HG02642 (cell line): ENCODE measurements around the gene PRM3.

ENCODE experiments used
- ATAC-seq: cut with Tn5 transposase; IDR thresholded peaks from one replicate; pipeline ENCODE4 v1.9.1; 2021; ENCODE audit warnings: mild to moderate bottlenecking; ENCODE audit not compliant: unreplicated experiment, poor library complexity

Gene PRM3, protein sequence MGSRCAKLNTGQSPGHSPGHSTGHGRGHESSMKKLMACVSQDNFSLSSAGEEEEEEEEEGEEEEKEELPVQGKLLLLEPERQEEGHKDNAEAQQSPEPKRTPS

DNA sequence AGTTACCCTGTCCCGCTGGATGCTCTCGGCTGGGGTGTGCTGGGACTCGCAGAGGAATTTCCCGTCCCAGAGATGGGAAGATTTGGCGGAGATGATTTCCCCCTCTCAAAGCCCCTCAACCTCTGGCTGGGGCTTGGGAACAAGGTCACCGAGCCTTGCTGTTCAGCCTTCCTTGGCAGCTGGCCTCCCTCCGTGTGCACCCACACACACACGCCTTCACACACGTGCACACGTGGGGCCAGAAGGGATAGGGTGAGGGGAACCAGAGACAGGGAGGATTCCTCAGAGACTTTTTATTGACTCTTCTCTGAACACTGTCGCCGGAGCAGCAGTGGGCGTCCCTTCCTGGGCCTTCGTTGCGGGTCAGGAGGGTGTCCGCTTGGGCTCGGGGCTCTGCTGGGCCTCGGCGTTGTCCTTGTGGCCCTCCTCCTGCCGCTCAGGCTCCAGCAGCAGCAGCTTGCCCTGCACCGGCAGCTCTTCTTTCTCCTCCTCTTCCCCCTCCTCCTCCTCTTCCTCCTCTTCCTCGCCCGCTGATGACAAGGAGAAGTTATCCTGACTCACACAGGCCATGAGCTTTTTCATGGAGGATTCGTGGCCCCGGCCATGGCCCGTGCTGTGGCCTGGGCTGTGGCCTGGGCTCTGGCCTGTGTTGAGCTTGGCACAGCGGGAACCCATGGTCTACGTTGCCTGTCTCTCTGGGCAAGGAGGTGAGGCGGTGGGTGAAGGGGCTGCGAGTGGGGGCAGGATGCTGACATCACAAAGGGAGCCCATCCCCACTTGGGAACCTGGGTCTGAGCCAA is at the start of gene PRM3:
PRM3 (minus strand) TSS at position 709 of the 800 bp plus-strand sequence; CDS start at position 675, 34 bp downstream.
- ATAC-seq = no peak

DNA sequence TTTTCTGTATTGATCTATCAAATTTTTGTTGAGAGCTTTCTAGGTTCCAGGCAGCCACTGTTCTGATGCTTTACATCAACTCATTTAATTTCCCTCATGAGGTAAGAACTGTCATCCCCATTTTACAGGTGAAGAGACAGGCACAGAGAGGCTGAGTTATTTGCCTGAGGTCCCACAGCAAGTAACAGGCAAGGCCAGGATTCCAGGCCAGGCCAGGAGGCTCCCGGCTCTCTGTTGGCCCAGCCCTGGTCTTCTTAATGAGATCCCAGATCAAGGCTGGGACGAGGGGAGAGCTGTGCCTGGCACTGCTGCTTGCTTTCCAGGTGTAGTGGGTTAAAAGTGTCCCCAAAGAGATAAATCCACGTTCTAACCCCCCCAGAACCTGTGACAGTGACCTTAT is 49.4 kb upstream of the PRM3 start:
- no peak for ATAC-seq

DNA sequence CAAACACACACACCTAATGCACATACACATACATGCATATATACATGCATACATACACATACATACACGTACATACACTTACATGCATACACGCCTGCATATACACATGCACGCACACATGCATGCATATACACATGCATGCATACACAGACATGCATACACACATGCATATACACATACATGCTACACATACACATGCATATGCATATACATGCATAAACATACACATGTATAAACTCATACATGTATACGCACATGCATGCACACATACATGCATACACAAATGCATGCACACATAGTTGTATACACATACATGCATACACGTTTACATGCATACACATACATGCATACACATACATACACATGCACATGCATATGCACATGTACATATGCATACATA is 48.2 kb upstream of the PRM3 start:
- no peak for ATAC-seq

DNA sequence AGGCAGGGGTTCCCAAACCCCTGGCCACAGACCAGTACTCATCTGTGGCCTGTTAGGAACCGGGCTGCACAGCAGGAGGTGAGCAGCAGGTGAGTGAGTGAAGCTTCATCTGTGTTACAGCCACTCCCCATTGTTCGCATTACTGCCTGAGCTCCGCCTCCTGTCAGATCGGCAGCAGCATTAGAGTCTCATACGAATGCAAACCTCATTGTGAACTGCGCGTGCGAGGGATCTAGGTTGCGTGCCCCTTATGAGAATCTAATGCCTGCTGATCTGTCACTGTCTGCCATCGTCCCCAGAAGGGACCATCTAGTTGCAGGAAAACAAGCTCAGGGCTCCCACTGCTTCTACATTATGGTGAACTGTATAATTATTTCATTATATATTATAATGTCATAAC is 46.7 kb upstream of the PRM3 start:
- ATAC-seq = no peak

DNA sequence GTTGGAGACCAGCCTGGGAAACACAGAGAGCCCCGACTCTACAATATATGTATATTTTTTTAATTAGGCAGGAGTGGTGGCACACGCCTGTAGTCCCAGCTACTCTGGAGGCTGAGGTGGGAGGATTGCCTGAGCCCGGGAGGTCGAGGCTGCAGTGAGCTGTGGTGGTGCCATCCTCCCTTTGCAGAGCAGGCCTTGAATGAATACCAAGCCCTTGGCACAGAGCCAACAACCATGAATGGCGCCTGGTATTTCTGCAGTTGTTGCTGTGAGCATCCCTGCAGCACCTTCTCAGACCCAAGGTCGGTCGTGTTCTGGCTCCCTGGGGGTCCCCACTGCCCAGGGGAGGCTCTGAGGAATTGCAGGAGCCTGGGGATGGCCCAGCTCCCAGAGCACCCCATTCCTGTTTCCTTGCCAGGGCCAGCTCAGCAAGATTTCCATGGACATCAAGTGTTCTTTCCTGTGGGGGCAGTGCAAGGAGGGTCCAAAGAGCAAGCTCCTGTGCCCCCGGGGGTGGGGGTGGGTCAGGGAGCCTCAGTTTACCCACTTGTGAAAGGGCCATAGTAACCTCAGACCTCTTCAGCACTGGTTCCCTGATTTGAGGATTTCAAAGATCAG is 46.2 kb upstream of the PRM3 start:
- ATAC-seq = no peak

DNA sequence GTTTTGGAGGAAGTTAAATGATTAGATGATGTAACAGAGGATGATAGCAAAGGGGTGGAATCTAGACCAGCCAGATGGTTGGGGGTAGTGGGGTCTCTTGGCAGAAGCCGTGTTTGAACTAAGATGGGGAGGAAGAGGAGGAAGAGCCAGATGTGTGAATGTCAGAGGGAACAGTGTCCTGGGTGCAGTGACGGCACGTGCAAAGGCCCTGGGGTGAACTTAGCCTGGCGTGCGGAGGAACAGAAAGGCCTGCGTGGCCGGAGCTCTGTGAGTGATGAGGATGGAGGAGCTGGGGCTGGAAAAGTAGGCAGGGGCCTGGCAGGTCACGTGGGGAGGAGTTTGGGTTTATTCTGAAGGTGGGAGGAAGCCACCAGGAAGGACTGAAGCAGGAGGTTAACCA is 45.4 kb upstream of the PRM3 start:
- no peak for ATAC-seq

DNA sequence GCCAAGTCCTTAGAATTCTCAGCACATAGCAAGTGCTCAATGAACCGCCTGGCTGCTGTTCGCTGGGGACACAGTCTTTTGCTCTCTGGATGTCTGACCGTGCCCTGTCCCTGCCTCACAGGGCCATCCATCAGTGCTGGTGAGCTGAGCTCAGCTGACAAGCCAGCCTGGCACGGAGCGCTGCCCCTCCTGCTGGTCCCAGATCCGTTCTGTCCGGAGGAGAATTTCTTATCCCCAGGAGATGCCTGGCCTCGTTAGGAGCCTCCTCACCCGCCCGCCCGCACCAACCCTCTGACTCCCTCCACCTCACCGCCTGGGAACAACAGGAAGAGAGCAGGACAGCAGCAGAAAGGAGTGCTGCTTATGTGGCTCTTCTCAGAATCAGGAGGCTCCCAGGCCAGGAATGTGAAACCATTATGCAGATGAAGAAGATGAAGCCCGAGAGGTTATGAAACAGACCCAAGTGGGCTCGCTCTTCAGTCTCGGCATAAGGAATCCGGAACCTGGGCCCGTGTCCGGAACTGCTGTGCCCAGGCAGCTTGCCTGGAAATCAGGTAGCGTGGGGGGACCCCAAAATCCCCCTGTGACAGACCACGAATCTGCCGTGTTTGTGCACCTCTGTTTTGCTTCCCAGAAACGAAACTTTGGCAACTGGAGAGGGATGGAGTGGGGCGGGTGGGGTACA is 43.0 kb upstream of the PRM3 start:
- no peak for ATAC-seq

DNA sequence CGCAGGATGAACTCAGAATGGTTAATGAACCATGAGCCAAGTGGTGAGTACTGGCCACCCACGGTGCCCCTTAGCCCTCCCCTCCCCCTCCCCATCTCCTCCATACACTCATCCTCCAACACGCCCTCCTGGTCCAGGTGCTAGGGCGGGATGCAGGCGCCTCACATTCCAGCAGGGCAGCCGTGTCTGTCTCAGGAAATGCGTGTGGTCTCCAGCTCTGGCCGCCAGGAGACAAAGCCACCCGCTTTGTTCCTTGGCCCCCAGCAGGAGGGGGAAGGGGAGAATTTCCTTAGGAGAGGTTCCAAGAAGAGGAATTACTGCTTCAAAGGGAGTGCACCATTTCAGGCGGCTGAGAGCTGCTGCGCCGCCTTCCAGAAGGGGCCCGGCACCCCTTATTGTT is 42.1 kb upstream of the PRM3 start:
- no peak for ATAC-seq

DNA sequence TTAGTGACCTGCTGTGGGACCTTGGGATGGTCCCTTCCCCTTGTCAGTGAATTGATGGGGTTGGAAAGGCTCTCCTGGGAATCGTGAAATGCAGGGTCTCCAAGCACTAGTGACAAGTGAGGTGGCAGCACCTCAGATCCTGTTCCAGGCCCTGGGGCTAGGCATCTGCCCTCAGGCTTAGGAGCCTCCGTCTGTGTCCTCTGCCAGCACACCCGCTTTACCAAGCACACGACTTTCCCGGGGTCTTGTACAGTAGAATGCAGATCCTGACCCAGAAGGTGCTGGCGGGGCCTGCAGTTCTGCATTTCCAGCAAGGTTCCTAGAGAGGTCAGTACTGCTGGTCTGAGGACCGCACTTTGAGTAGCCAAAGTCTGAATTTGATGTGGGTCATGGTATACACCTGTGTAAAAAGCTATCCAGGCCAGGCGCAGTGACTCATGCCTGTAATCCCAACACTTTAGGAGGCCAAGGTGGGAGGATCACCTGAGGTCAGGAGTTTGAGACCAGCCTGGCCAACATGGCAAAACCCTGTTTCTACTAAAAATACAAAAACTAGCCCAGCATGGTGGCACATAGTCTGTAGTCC is 41.0 kb upstream of the PRM3 start:
- no peak for ATAC-seq

DNA sequence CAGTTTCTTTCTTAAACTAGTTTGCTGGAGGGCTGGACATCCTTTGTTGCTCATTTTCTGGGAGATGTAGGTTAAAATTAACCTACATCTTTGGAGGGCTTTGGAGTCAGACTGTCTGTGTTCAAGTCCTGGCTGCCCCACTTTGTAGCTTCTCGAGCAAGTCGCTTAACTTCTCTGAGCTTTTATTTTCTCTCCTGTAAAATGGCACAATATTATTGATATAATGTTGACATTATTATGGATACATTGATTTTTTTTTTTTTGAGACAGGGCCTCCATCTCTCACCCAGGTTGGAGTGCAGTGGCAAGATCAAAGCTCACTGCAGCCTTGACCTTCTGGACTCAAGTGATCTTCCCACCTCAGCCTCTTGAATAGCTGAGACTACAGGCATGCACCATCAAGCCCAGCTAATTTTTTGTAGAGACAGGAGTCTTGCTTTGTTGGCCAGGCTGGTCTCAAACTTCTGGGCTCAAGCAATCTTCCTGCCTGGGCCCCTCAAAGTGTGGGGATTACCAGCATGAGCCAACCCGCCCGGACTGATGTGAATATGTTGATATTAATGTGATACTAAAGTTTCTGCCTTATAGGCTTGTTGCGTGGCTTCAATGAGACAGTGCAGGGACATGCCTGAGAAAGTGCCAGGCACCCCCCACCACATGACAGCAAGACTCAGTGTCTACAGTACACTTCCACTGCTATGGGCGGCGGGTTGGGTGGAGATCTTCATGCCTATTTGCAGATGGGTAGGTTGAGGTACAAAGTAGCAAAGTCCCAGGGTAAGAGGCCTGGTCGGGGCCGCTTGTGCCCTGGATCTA is 40.3 kb upstream of the PRM3 start:
- no peak for ATAC-seq

DNA sequence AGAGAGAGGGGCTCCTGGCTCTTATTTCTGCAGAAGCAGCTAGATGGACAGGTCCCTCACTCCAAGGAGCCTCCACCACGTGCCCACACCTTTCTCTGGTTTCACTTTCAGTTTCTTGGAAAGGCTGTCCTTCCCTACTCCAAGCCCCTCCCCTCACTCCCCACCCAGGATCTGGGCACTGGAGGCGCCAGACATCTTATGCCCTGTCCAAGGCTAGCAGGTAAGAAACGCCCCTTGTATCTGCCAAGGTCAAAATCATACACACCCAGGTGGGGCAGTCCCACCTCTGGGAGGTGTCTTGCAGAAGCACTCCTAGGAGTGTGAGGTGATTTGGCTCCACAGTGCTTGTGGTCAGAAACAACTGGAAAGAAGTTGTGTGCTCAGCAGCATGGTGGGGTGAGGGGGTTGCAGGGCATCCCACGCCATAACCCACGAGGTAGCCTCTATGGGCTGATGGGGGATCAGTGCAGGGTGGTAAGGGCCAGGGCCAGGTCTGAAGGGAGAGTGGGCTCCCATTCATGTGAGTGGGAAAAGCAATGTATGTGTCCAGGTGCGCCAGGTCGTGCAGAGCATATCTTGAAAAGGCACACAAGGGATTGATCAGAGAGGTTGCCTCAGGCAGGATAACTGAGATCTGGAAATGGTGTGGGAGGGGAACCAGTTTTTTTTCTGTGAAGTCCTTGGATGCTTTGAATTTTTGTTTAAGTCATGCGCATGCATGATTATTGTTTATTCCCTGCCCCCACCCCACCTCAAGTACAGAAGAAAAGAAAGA is 39.5 kb upstream of the PRM3 start:
- no peak for ATAC-seq

DNA sequence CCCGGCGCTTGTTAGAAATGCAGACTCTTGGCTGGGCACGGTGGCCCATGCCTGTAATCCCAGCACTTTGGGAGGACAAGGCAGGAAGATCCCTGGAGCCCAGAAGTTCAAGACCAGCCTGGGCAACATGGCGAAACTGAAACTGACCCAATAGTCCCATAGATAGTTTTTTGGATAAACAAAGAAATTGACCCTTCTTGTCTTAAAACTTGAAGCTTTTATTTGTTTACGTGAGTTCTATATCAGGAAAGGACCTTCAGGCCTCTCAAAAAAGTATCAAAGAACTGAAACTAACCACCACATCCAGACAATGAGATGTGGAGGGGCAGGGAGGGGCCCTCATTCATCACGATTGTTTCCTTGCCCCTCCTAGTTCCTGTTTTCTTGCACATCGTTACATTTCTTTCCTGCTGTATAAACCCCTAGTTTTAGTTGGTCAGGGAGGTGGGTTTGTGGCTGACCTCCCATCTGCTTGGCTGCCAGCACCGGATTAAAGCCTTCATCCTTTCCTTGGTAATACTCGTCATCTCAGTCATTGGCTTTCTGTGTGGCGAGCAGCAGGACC is 37.6 kb upstream of the PRM3 start:
- peak; percentile 46 for ATAC-seq

DNA sequence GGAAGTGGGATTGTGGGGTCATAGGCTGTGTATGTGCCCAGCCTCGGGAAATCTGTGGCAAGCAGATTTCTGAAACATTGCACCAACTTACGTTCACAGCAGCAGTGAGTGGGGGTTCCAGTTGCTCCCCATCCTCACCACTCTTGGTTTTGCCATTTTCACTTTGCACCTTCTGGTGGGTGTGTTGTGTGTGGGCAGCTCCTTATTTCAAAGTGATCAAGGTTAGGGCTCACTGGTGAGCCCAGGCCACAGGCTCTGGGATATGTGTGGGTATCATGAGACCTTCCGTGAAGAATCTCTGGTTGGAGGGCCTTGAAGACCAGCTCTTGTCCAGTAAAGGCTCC is 37.2 kb upstream of the PRM3 start:
- peak; percentile 1 for ATAC-seq

DNA sequence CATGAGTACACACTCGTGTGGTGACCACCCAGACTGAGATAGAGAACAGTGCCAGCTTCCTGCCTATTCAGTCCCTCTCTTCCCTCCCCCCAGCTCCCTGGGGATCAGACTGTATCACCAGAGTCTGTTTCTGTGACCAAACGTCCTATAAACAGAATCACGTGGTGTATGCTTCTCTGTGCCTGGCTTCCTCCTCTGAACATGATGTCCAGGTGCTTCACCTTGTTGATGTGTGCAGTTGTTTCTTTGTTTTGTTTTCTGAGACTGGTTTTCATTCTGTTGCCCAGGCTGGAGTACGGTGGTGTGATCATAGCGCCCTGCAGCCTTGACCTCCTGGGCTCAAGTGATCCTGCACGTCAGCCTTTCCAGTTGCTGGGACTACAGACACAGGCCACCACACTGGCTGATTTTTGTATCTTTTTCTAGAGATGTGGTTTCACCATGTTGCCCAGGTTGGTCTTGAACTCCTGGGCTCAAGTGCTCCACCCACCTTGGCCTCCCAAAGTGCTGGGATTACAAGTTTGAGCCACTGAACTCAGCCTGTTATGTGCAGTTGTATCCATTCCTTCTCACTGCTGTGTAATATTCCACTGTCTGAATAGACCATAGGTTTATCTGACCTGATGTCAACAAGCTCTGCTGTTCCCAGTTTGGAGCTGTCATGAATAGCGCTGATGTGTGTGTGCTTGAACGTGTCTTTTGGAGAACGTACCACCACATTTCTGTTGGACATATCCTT is 36.6 kb upstream of the PRM3 start:
- peak; percentile 29 for ATAC-seq

DNA sequence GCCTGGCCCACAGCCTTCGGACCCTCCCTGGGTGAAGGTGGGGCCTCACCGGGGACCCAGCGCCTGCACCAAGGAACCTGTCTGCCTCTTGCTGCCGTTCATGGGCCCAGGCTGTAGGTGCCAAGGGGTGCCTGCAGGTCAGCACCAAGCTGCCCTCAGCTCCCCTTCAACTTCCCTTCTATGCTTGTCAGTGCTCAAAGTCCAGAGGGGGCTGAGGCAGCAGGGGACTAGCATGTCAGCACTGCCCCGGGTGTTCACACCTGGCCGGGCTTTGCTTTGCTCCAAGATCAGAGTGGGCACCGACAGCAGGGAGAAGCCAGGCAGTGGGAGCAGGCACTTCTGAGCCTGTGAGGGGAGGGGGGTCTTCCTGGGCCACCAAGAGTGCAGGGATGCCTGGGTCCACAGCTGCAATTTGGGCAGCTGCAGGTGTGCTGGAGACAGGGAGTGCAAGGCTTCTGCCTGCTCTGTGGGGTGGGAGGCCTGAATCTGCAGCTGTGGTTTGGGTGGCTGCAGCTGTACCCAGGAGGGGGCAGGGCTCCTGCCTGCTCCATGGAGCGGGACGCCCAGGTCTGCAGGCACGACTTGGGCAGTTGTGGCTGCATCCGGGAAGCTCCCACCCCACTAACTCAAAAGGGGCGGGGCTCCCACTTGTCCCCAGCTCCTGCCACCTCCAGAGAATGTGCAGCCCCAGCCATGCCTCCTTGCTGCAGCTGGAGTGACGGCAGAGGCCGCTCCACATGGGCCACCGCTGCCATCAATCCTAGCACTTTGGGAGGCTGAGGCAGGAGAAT is 35.3 kb upstream of the PRM3 start:
- ATAC-seq = peak; percentile 44

DNA sequence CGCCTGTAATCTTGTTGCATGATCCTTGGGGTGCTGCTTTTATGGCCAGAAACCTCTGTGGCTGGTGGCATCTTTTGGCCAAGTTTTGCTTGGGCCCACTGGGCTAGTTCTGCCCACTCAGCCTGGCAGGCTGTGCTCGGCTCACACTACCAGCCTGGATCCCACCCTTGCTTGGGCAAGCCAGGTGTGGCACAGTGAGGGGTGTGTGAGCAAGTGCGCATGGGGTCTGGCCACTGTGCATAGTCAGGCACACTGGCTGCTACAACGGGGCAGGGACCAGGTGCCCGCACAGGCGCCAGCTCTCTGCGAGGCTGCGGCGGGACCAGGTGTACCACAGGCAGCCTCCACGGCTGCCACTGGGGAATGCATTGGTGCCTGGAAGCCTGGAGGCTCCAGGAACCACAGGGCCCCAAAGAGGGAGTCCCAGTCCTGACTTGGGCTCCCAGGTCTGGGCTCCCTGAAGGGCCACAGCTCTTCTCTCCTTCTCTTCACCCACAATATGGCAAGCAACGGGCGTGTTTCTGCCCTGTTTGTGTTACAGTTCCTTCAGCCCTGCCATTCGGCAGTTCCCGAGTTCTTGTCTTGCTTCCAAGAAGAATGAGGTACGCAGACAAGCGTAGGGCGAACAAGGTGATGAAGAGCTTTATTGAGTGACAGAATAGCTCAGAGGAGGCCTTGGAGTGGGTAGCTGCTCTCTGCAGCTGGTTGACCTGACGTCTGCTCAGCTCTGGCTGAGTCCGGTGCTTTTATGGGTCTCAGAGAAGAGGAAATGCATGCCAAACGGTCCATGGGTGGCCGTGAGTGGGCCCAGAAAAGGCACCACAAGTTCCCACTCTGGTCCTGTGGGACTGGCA is 34.4 kb upstream of the PRM3 start:
- ATAC-seq = no peak
